Parathyroid adenoma (tissue), 2 donors: Measurements from ENCODE around the gene POLR3H.

ENCODE experiments used
- H2AFZ ChIP-seq: fragments of 300-600 bp; sonication (generic); one replicate; pipeline ENCODE4 v1.7.0; 2017; ENCODE audit warnings: antibody characterized with exemption, mild to moderate bottlenecking
- H3K27ac ChIP-seq: fragments of 300-600 bp; sonication (generic); one replicate; pipeline ENCODE4 v1.7.0; 2017
- H3K27me3 ChIP-seq: fragments of 300-600 bp; sonication (generic); one replicate; pipeline ENCODE4 v1.7.0; 2017; ENCODE audit warnings: low read length; ENCODE audit not compliant: control insufficient read depth, insufficient read depth
- H3K36me3 ChIP-seq: fragments of 300-600 bp; sonication (generic); one replicate; pipeline ENCODE4 v1.7.0; 2017; ENCODE audit warnings: low read length; ENCODE audit not compliant: control insufficient read depth, insufficient read depth
- H3K4me1 ChIP-seq: fragments of 300-600 bp; sonication (generic); one replicate; pipeline ENCODE4 v1.7.0; 2017; ENCODE audit warnings: control low read depth
- H3K4me2 ChIP-seq: fragments of 300-600 bp; sonication (generic); one replicate; pipeline ENCODE4 v1.7.0; 2017; ENCODE audit warnings: low read length
- H3K4me3 ChIP-seq: fragments of 300-600 bp; sonication (generic); one replicate; pipeline ENCODE4 v1.7.0; 2017; ENCODE audit warnings: low read depth, low read length
- H3K79me2 ChIP-seq: fragments of 300-600 bp; sonication (generic); one replicate; pipeline ENCODE4 v1.7.0; 2017; ENCODE audit warnings: control low read depth
- H3K9ac ChIP-seq: fragments of 300-600 bp; sonication (generic); one replicate; pipeline ENCODE4 v1.7.0; 2017; ENCODE audit warnings: mild to moderate bottlenecking
- H3K9me3 ChIP-seq: fragments of 300-600 bp; sonication (generic); one replicate; pipeline ENCODE4 v1.7.0; 2017; ENCODE audit warnings: low read length; ENCODE audit not compliant: control insufficient read depth
- TF ChIP-seq, protein P1 (sequence below): fragments of 300-600 bp; sonication (generic); IDR thresholded peaks from one replicate; pipeline ENCODE4 v1.7.0; 2017; ENCODE audit warnings: antibody characterized with exemption, mild to moderate bottlenecking
- donor health status: primary hyperparathyroidism.

Gene POLR3H

DNA sequence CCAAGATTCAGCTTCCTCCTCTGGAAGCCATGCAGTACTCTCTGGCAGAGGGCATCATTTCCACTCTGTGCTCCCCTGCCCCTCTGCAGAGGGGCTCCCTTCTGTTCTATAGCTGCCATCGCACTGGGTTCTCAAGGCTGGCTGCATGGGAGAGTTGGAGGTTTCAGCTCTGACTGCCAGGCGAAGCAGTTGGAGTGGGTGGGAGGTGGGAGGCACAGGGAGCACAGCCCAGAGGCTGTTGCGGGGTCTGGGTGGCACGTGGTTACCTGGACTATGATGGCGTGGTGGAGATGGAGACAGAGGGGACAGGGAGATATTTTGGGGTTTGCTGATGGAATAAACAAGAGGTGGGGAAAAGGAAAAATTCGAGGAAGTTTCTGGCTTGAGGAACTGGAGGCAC is 40.6 kb upstream of the POLR3H start:
- no peaks in the 10 kb centered on the region for H3K9me3 ChIP-seq
- no peak overlapping the region for H3K4me3 ChIP-seq
- no peaks in the 10 kb centered on the region for H3K27me3 ChIP-seq
- no peak overlapping the region for H3K4me2 ChIP-seq
- H3K4me1 ChIP-seq: no peaks in the 10 kb centered on the region
- no peak overlapping the region for H3K27ac ChIP-seq
- H3K79me2 ChIP-seq: no peaks in the 10 kb centered on the region
- H2AFZ ChIP-seq: no peak overlapping the region
- H3K9ac ChIP-seq: no peak overlapping the region
- TF ChIP-seq, protein P1, sequence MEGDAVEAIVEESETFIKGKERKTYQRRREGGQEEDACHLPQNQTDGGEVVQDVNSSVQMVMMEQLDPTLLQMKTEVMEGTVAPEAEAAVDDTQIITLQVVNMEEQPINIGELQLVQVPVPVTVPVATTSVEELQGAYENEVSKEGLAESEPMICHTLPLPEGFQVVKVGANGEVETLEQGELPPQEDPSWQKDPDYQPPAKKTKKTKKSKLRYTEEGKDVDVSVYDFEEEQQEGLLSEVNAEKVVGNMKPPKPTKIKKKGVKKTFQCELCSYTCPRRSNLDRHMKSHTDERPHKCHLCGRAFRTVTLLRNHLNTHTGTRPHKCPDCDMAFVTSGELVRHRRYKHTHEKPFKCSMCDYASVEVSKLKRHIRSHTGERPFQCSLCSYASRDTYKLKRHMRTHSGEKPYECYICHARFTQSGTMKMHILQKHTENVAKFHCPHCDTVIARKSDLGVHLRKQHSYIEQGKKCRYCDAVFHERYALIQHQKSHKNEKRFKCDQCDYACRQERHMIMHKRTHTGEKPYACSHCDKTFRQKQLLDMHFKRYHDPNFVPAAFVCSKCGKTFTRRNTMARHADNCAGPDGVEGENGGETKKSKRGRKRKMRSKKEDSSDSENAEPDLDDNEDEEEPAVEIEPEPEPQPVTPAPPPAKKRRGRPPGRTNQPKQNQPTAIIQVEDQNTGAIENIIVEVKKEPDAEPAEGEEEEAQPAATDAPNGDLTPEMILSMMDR: no peak
- no peaks in the 10 kb centered on the region for H3K36me3 ChIP-seq

DNA sequence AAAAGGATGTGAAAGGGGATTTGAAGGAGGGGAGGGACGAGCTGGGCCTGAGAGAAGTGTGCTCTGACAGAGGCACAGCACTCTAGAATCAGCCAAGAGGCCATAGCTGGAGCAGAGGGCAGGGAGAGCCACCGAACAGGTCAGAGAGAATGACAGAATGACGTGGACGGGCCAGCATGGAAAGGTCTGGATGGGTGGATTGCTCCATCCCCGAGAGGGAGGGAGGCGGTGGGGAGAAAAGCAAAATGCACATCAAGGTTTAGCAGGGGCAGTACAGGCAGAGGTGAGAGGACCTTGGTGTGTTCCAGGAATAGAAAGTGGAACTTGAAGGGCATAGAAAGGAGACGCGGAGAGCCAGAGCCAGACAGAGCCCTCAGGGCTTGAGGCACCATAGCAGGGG is 38.4 kb upstream of the POLR3H start:
- Histone ChIP-seq H3K4me1 (no peaks in the 10 kb centered on the region), H3K79me2 (no peaks in the 10 kb centered on the region), H3K4me3 (no peak overlapping the region), H3K4me2 (no peak overlapping the region), H3K27ac (no peak overlapping the region), H3K36me3 (no peaks in the 10 kb centered on the region), H3K9ac (no peak overlapping the region), H3K9me3 (no peaks in the 10 kb centered on the region), H3K27me3 (no peaks in the 10 kb centered on the region), H2AFZ (no peak overlapping the region)
- TF ChIP-seq, protein P1: no peak

DNA sequence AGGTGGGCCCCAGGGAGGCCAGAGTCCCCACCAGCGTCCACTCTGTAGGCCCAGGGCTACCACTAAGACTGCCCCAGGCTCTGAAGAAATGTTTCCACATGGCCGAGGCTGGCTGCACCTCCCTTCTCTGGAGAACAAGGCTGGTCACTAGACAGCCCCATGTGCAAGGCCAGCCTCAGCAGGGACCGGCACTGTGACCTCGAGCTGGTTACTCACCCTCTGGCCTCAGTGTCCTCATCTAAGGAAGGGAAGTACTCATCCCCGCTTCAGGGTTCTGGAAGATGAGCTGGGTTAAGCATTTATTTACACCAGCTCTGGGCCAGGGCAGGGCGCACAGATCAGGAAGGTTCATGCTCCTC is 35.7 kb upstream of the POLR3H start:
- Histone ChIP-seq H3K4me2 (no peak overlapping the region), H3K9me3 (no peaks in the 10 kb centered on the region), H3K4me1 (peaks cover 3% of the 10 kb centered on the region), H3K27ac (no peak overlapping the region), H3K79me2 (no peaks in the 10 kb centered on the region), H3K36me3 (no peaks in the 10 kb centered on the region), H3K27me3 (no peaks in the 10 kb centered on the region), H3K4me3 (no peak overlapping the region), H2AFZ (no peak overlapping the region), H3K9ac (no peak overlapping the region)
- TF ChIP-seq, protein P1: no peak

DNA sequence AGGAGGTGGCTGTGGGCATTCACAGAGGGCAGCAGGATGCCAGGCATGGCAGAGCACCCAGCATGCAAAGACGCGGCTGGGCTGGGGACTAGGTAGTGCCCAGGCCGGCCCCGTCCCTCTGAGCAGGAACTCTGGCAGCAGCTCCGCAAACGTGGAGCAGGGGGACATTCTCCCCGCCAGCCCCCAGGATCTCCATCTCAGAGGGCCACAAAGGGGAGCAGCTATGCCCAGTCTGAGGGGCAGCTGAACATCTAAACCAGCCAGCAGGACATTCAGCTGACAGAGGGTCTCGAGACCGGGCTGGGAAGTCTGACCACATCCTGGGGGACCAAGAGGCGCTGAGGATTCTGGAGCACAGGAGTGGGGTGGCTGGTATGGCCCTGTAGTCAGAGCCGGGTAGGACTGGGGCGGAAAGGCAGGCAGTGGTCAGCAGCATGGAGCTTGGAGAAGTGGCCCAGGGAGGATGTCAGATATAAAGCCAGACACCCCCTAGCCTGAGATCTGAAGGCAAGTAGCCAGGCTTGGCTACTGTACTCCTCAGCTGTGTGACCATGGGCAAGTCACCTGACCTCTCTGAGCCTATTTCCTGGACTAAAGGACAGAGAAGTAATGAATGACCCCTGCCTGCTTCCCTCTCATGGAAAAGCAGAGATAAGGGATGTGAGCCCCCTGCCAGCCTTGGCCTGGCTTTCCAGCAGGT is 35.2 kb upstream of the POLR3H start:
- Histone ChIP-seq H3K79me2 (no peaks in the 10 kb centered on the region), H3K27ac (no peak overlapping the region), H3K4me3 (no peak overlapping the region), H3K4me2 (no peak overlapping the region), H2AFZ (no peak overlapping the region), H3K9me3 (no peaks in the 10 kb centered on the region), H3K36me3 (no peaks in the 10 kb centered on the region), H3K9ac (no peak overlapping the region), H3K4me1 (peaks cover 3% of the 10 kb centered on the region), H3K27me3 (no peaks in the 10 kb centered on the region)
- TF ChIP-seq, protein P1: no peak

DNA sequence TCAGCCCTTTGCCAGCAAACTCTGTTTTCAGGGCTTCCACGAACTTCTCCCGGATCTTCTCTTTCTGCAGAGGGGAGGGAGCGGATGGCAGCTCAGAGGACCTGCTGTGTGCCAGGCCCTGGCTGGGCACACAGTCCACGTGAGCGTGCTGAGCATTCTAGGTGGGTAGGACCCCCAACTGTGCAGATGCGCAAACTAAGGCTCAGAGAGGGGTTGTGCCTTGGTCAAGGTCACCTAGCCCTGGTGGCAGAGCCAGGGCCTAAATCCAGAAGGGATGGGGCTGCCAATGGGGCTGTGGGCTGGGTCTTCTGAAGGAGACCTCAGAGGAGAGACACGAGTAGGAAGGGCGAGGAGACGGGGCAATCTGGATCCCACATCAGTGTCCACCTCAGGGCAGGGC is 34.5 kb upstream of the POLR3H start:
- Histone ChIP-seq H3K36me3 (no peaks in the 10 kb centered on the region), H3K9ac (no peak overlapping the region), H3K9me3 (no peaks in the 10 kb centered on the region), H2AFZ (no peak overlapping the region), H3K4me3 (no peak overlapping the region), H3K4me1 (peaks cover 3% of the 10 kb centered on the region), H3K4me2 (no peak overlapping the region), H3K27me3 (no peaks in the 10 kb centered on the region), H3K79me2 (no peaks in the 10 kb centered on the region), H3K27ac (no peak overlapping the region)
- TF ChIP-seq, protein P1: no peak
